HFF-Myc (cell line): ENCODE data around the gene LRMDA.
A peak's percentile ranks its signal among the peaks of the same experiment; 100 is the strongest.

Experiments
- DNase-seq: peaks from one replicate; pipeline ENCODE4 v3.0.0-alpha.2; 2011; ENCODE audit warnings: low read depth; ENCODE audit errors: extremely low read depth
- H3K4me3 ChIP-seq: replicated peaks from 2 replicates; pipeline ENCODE4 v1.5.1; 2011; ENCODE audit warnings: low read depth, mild to moderate bottlenecking, control low read depth, low read length
- CTCF ChIP-seq: IDR thresholded peaks from 2 replicates; pipeline ENCODE4 v1.5.1; 2012; ENCODE audit warnings: mild to moderate bottlenecking, low read depth, low read length, control low read depth; ENCODE audit errors: missing control alignments

LRMDA gene

DNA sequence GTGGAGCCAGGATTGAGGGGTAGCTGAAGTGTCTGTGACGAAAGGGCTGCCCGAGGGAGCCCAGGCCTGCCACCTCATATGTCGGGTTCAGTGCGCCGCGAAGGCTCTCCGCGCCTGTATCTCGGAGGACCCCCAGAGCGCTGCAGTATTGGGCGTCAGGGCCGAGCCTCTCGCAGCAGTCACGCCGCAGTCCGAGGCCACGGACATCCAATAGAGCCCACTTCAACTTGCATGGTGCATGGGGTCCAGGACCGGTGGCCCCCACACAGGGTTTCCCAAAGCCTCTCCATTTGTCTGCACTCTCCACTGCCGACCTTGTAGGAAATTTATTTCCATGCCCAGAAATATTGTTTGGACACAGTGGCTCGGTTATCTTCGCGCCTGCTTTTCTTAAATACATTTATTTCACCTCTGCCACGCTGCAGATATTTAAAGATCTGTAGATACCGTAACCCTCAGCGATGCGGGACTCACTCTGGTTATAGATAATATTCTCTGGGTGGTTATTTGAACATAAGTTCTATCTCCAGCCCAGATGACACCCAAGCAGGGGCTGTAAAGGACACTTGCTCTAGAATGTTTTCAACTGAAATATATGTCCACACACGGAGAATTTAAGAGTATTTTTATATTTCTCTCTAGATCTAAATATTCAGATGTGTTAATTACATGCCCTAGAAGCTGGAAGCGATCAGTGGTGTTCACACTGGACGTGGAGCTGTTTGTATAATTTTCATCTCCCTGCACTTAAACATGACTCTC, 24.8 kb upstream of the LRMDA start:
- no peak overlapping the region for H3K4me3 ChIP-seq
- TF ChIP-seq CTCF: no peak
- no peak for DNase-seq

GRCh38 chr10:75407224-75407712, 24.2 kb upstream of the LRMDA start:
- H3K4me3 ChIP-seq: no peak overlapping the region
- TF ChIP-seq CTCF: no peak
- DNase-seq: no peak

DNA sequence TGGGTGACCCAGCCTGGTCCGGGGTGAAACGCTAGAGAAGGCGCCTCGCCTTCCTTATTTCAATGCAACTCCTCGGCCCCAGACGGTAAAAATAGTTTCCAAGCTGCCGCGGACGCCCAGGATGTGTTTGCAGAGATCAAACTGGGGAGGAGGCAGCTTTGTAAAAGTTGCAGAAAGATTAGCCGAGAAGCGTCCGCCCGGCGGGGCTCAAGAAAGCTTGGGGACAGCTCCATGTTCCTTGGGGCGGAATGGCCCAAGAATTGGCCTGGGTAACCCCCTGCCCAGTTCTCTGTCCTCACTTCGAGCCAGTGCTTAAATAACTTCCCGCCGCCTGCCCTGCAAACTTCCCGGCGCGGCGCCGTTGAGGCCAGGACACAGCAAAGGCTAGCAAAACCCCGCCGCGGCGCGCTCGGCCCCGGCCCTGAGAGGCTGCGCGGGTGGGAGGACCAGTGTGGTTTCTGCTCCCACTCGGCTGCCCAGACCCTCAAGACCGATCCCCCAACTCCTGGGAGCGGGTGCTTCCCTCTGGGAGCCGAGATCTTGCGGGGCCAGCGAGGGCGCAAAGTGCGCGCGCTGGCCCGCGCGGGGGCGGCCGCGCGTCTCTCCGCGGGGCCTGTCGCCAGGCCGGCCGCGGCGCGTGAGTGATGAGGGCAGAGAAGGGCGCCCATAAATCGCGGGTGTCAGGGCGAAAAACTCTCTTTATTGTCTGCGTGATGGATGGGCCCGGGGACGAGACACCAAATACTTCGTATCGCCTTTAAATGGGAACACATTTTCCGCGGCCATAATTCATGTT, 23.5 kb upstream of the LRMDA start:
- peak overlapping the region; percentile 61 for H3K4me3 ChIP-seq
- no peak for DNase-seq
- no peak for TF ChIP-seq CTCF

DNA sequence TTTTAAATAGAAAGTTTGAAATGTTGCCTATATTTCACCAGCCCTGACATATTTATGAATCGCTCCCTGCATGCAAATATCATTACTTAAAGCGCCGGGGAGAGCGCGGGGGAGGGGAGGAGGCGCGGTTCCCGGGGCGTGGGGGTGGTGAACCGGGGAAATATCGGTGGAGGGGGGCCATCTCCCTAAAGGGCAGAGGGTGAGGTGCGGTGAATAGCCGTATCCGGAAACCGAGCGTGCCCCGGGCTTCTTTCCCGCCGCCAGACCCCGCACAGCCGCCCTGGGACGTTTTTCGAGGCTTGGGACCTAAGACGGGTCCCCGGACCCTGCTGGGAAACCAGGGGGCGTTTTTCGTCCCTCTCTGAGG, 22.9 kb upstream of the LRMDA start:
- no peak for DNase-seq
- H3K4me3 ChIP-seq: peak overlapping the region; percentile 61
- TF ChIP-seq CTCF: no peak

DNA sequence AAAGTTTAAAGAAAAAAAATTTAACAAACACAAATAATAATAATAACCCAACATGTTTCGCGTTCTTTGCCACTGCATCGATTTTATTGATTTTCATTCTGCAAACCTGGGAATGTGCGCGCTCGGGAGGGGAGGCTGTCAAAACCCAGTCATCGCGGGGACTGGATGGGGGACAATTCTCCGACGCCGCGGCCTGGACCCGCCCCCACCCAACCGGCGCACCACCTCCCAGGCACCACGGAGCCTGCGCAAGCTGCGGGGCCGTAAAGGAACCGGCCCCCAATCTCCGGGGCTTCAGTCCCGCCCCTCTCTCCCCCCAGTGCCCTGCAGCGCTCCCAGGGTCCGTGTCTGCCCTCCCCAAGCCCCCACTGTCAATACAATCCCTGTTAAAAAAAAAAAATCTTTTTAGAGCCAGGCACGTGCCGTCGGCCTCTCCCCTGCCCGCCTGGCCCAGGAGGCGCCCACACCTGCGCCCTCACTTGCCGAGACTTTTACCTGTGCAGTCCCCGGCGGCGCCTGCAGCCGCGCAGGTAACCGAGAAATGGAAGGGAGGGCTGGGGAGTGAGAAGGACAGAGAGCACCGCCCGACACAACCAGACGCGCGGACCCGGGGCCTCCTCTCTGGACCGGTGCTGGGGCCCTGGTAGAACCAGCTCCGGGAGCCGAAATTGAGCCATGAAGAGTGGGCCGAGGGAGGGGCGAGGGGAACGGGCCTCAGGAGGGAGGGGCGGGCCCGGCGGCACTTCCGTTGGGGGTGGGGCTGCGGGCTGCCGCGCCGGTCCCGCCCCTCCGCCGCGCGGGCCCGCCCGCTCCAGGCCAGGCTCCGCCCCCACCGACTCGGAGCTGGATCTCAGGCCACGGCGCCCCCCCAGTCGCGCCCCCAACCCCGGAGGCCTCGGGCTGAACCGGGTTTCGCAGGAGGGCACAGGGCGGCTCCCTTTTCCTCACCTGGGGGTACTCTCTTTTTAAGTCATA, 22.2 kb upstream of the LRMDA start:
- peak overlapping the region; percentile 61 for H3K4me3 ChIP-seq
- DNase-seq: no peak
- TF ChIP-seq CTCF: no peak

DNA sequence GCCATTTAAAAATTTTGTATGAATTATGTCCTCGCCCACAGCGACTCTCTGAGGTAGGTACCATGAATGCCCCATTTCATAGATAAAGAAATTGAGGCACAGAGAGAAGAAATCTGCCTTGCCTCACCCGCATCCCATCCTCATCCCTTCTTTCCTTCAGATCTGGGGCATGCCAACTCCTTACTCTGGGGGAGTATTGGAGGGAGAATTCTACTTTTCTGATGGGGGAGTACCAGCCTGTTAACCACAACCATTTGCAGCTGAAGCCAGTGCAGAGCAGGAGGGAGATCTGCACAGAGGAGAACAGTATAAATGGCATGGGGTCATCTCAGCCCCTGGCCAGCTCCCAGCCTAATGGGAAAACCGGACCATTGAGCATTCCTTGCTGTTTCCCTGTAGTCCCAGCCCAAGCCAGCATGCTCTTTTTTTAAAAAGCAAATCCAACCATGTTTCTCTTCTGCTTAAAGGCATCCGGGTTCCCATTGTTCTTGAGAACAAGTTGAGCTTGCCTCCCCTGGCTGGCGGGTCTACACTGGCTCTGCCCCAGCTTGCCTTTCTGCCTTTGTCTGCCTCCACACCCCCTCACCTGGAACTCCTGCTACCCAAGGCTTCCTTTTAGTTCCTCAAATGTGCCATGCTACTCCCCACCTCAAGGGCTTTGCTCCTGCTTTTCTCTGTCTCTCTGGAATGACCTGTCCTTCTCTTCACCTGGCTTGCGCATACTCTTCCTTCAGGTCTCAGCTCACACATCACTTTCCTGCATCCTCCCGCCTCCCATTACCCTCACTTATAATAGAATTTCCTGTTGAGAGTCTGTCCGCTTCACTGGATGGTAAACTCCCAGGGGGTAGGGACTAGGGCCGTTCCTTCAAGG, 21.1 kb upstream of the LRMDA start:
- DNase-seq: no peak
- no peak for TF ChIP-seq CTCF
- H3K4me3 ChIP-seq: no peak overlapping the region
